Activated CD8-positive, alpha-beta memory T cell treated with anti-CD3 and anti-CD28 coated beads for 4 hours (primary cell): ENCODE results near the gene TBC1D2B.
"Not testable (repeated sequence)": the region's sequence is repeated elsewhere in the genome, so short reads cannot be mapped to it uniquely, and the experiment has no call there.

ENCODE experiments used
- DNase-seq, 2 donors: peaks; one replicate each; pipeline ENCODE4 v3.0.0-alpha.2; 2020; ENCODE audit warnings: low read depth in 2 of 2

TBC1D2B gene

DNA sequence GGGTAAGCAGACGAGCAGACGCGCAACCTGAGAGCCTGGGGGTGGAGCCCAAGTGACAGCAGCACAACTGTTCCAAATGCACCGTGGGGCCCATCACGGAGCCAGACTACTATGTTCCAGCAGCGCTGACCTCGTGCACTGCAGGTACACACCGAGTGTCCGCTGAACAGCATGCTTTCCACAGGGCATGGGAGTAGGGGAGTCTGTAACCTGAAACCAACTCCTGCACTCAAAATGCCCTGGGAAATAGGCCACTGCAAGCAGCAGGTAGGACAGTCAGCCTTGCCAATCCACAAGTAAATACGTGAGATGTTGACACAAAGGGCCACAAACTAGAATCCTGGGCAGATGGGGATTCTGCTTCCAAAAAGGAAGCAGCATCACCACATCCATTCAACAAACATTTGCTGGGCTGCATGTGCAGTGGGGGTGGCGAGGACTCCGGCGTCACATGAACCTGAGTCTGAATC, 73.9 kb downstream of the TBC1D2B start:
- DNase-seq = no peak

- no peak for DNase-seq
Measured at GRCh38 chr15:78002996-78003395, 74.5 kb downstream of the TBC1D2B start.

GRCh38 chr15:78001656-78002055, 75.9 kb downstream of the TBC1D2B start:
- DNase-seq = no peak

DNA sequence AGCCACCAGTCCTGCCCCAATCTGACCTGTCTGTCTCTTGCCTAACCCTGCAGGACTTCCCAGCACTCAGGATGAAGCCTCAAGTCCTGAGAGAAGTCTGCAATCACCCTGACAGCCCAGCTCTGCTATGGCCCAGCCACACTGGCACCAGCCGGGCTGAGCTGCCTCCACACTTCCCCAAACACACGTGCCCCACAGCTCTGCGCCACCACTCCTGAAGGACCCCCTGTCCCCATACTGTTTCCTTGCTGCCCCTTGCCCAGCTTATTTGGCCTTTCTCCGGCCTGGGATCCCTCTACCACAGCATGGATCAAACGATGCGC, 76.6 kb downstream of the TBC1D2B start:
- DNase-seq = no peak

DNA sequence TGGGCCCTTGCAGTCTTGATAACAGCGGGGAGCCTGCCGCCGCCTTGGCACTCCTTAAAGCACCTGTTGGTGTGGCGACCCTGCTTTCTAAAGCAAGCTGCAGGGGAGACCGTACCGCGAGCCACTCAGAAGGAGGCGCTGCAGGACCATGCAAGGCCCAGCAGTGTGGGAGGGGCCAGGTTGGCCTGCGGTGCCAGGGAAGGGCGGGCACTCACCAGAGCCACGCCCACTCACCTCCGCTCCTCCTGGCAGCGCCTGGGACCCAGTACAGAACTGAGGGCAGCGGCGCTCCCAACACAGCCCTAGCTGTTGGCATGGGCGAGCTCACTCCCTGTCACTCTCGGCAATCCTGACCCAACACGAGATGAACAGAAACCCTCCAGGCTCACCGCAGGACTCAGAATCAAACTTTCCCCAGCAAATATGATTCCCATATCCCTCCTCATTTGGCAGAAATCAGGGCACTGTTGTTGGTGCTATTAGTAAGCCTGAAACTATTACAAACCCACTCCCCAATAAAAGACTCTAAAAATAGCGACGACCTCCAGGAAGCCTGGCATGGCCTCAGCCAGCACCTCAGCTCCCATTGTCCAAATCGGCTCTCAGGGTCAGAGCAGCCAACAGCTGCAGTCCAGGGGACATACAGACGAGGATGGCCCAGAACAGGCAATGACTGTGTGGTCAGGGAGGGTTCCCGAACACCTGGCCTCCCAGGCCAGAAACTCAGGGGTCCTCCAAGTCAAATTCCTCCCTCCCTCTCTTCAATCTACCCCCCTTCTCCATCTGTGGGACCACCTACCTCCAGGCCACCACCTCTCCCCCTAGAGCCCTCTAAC, 77.2 kb downstream of the TBC1D2B start:
- DNase-seq = peak; percentile 47 to 72

GRCh38 chr15:77999486-77999885, 78.0 kb downstream of the TBC1D2B start:
- no peak for DNase-seq

GRCh38 chr15:77998592-77998991, 78.9 kb downstream of the TBC1D2B start:
- DNase-seq = no peak

DNA sequence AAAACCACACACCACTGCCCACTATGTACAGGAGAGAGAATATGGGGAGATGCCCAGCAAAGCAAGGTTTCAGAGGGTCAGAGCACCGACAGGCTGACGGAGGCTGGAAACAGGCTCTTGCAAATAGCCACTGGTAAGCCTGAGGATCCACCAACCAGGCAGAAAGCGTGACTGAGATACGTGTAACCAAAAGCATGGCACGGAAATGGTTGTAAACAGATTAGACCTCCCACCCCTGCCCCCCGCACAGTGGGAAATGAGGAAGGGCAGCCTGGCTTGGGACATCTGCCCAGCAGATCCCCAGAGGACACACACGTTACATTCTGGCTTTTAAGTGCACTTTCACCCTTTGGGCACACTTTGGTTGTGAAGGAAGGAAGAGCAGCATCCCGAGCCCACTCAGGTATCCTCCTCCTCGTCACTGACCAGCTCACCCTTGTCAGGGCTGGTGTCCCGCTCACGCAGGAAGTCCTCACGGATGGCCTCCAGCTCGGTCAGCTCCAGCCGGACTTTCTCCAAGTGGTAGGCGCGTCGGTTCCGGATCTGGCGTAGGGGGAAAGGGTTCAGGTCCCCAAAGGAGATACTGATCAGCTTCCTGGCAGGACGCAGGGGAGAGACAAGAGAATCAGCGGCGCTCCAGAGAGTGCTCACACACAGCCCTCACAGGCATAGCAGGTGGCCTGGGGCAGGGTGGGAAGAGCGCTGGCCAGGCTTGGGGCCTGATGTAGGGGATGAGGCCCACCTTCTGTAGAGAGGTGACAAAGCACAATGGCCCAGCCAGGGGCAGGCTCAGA, 79.6 kb downstream of the TBC1D2B start:
- not testable (repeated sequence) for DNase-seq

DNA sequence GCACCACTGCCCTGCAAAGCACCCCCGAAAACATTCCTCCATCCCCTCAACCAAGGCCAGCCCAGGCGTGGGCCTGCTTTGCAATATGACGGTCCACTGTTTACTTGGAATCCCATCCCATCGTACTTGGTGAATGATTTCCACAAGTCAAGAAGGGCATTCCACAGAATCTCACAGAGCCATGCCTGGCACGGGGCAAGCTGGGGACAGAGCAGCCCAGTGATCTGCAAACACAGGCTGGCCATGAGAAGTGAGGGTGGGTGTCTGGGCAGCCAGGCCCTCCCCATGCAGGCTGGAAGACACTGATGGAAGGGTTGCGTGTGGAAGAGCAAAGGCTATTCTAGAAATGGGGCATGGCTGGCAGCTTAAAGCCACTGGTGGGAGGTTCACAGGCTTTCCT, 80.3 kb downstream of the TBC1D2B start:
- DNase-seq = not testable (repeated sequence)

- not testable (repeated sequence) for DNase-seq
Measured at GRCh38 chr15:77996713-77997171, 80.8 kb downstream of the TBC1D2B start.

GRCh38 chr15:77996226-77996625, 81.3 kb downstream of the TBC1D2B start:
- not testable (repeated sequence) for DNase-seq

DNA sequence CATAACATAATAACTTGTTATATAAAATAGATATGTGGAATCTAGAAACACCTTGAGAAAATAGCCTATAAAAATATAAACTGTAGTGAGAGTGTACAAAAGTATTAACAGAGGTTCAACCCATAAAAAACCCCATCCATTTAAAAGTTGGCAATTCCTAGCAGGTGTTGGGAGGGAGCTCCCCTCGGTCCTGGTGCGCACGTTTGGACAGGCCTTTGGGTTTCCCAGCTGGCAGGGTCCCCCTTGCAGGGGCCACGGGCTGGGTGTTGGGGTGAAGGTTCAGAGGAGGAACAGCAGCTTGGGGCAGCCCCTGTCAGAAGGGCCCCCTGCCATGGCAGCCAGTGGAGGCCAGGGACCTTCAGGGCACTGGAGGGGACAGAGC, 82.0 kb downstream of the TBC1D2B start:
- not testable (repeated sequence) for DNase-seq

GRCh38 chr15:77994893-77995536, 82.5 kb downstream of the TBC1D2B start:
- not testable (repeated sequence) for DNase-seq

DNA sequence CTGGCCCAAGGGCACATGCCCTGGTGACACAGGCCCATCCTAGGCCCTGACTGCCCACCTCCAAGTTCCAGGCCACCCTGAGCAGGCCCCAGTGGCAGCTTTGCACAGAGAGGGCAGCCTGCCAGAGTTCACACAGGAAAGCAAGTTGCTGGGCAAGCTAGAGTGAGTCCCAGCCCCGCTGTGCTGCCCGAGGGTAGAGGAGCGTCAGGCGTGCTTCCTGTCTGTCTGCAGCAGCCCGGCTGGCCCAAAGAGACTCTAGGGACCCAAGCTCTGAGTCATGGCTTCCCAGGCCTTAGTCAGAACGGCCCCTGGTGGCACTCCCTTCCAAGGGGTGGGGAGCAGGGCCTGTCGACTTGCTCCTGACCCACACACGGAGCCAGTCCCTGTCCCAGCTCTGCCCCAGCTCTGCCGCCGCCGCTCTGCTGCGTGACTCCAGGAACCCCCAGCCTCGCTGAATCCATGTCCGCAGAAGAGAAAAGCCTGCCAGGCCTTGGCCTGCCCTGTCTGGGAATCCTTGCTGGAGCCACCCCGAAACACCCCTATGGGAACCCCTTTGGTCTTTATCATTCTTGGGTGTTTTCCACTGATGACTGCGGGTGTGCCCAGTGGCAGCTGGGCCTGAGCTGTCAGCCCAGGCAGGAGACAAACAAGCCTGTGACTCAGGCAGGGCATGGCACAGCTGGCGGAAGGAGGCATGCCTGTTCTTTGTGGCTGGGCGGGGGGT, 83.4 kb downstream of the TBC1D2B start:
- not testable (repeated sequence) for DNase-seq

- no peak for DNase-seq
Measured at GRCh38 chr15:77993374-77993911, 84.1 kb downstream of the TBC1D2B start.

DNA sequence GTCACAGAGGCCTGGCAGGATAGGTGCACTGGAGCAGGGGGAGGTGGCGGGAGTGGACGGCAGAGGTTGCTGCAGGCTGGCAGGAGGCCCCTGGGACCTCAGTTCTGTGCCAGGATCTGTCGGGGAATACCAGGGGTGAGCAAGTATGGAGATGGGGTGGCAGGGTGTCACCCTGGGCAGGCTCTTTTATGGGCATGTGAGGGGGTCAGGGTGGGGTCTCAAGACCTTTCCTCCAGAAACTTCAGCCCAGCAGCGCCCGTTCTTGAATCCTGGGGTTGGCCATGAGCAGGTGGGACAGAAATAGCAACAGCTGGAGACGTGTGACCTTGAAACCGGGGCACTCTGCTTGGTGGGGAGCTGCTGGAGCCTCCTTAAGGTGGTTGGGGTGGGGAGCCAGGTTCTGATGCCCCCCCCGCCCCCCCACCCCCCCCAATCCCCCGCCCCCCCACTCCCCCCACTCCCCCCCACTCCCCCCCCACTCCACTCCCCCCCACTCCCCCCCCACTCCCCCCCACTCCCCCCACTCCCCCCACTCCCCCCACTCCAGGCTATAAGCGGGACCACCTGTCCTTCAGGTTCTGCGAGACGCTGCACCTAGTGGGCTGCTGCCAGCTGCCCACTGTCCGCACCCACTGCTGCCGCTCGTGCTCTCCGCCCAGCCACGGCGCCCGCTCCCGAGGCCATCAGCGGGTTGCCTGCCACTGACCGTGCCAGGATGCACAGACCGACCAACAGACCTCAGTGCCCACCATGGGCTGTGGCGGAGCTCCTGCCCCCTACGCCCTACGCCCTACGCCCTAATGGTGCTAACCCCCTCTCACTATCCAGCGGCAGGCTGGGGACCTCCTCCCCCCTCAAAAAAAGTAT, 84.9 kb downstream of the TBC1D2B start:
- no peak for DNase-seq

GRCh38 chr15:77991658-77992201, 85.8 kb downstream of the TBC1D2B start:
- not testable (repeated sequence) for DNase-seq

GRCh38 chr15:77991029-77991406, 86.5 kb downstream of the TBC1D2B start:
- DNase-seq = no peak

- no peak for DNase-seq
Measured at GRCh38 chr15:77989296-77990143, 88.0 kb downstream of the TBC1D2B start.
